ENCODE data around the gene IRF2BP2.
A peak's percentile ranks its signal among the peaks of the same experiment; 100 is the strongest.
"Not testable (repeated sequence)": the region's sequence is repeated elsewhere in the genome, so short reads cannot be mapped to it uniquely, and the experiment has no call there.

IRF2BP2 gene

GRCh38 chr1:234600418-234601281 lies 9.3 kb downstream of the IRF2BP2 start:
- DNase-seq (ENCODE audit: low read depth) = no peak

GRCh38 chr1:234599617-234600417 lies 10.2 kb downstream of the IRF2BP2 start:
- peak; percentile 58 for DNase-seq (ENCODE audit: low read depth)

- DNase-seq (ENCODE audit: low read depth) = no peak
These were observed 10.9 kb downstream of the IRF2BP2 start for GRCh38 chr1:234598974-234599616.

GRCh38 chr1:234597894-234598293 lies 12.1 kb downstream of the IRF2BP2 start:
- DNase-seq (ENCODE audit: low read depth) = peak; percentile 39

DNA sequence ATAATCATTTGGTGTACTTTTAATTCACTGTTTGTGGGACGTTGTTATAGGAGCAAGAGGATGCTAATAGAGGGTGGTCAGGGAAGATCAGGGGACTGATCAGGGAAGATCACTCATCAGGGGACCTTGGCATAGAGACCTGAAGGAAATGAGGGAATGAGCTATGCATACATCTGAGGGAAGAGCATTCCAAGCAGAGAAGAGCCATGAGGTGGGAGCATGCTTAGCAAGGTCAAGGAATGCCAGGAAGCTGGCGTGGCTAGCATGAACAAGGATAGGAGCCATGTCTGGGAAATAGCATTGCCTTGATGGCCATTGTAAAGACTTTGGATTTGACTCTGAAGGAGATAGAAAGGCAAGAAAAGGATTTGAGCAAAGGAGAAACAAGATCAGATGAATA lies 14.1 kb downstream of the IRF2BP2 start:
- DNase-seq (ENCODE audit: low read depth) = no peak

DNA sequence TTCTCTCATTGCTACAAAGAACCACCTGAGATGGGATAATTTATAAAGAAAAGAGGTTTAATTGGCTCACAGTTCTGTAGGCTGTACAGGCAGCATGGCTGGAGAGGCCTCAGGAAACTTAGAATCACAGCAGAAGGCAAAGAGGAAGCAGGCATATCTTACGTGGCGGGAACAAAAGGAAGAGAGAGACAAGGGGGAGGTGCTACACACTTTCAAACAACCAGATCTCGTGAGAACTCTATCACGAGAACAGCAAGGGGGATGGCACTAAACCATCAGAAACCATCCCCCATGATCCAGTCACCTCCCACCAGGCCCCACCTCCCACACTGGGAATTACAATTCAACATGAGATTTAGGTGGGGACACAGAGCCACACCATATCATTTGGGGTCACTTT lies 15.4 kb downstream of the IRF2BP2 start:
- DNase-seq (ENCODE audit: low read depth) = not testable (repeated sequence)

DNA sequence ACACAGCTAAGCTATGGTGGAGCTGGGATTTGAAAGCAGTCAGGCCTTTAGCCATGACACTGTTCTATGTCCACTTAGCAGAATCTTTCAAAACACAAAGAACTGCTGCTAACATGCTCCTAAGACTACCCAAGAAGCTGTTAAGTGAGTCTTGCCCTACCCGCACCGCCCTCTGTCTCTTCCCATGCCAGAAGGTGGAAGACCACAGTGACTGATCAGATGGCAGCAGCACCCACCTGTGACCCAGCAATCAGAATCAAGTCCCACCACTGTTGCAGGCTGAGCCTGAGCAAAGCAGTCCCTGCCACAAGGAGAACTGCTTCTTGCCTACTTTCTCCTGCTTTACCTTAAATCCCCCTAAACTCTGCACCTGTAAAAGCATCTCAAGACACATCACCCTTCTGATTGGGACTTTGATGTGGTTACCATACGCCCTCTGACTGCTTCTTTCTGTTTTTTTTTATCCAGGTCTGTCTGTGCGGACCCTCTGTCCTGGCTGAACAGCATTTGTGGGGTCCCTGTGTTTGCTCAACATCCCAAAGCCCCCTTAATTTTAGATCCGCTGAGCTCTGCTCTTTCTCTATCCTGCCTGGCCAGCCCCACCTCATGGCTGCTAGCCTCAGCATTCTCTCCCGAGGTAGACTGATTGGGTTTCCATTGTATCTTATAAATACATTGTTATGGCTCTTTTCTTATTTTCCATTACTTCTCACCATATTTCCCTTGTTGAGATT lies 16.0 kb downstream of the IRF2BP2 start:
- no peak for DNase-seq (ENCODE audit: low read depth)

- DNase-seq (ENCODE audit: low read depth) = no peak
These were observed 16.9 kb downstream of the IRF2BP2 start for GRCh38 chr1:234593109-234593508.

GRCh38 chr1:234592240-234592639 lies 17.7 kb downstream of the IRF2BP2 start:
- DNase-seq (ENCODE audit: low read depth) = no peak

- DNase-seq (ENCODE audit: low read depth) = no peak
These were observed 18.8 kb downstream of the IRF2BP2 start for GRCh38 chr1:234591131-234591530.

GRCh38 chr1:234589854-234590620 lies 19.9 kb downstream of the IRF2BP2 start:
- no peak for DNase-seq (ENCODE audit: low read depth)

DNA sequence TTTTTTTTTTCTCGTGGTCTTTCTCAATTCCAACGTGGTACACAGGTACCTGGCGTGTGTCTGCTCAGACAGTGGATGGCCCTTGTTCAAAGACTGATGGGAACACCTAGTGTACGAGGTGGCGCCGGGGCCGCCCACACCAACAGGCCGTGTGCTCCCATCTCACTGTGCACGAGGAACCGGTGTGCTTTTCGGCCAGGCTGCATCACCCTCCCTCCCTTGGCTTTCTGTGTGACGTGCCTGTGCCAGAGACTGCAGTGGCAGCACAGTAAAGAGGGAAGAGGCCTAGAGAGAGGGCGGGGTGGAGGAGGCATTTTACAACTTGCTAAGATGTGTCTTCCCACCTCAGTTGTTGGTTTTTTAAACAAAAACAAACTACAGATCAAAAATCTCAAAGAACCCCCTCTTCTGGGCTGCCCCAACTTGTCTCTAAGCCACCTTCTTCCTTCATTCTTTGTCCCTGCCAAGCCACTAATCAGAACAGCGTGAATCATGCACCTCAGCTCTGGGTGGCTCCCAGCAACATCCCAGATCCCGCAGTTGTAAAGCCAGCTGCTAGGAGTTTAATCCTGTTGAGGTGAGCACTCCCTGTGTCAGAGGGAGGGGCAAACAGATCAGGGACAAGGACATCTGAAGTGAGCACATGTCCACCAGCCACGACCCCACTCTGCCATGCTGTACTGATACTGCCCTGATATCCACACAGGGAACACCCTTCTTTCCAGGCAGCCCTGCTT lies 20.7 kb downstream of the IRF2BP2 start:
- DNase-seq (ENCODE audit: low read depth) = no peak

GRCh38 chr1:234588386-234588785 lies 21.6 kb downstream of the IRF2BP2 start:
- DNase-seq (ENCODE audit: low read depth) = no peak

- no peak for DNase-seq (ENCODE audit: low read depth)
These were observed 23.0 kb downstream of the IRF2BP2 start for GRCh38 chr1:234586892-234587485.

GRCh38 chr1:234586304-234586703 lies 23.7 kb downstream of the IRF2BP2 start:
- DNase-seq (ENCODE audit: low read depth) = no peak

GRCh38 chr1:234585330-234586055 lies 24.5 kb downstream of the IRF2BP2 start:
- no peak for DNase-seq (ENCODE audit: low read depth)

DNA sequence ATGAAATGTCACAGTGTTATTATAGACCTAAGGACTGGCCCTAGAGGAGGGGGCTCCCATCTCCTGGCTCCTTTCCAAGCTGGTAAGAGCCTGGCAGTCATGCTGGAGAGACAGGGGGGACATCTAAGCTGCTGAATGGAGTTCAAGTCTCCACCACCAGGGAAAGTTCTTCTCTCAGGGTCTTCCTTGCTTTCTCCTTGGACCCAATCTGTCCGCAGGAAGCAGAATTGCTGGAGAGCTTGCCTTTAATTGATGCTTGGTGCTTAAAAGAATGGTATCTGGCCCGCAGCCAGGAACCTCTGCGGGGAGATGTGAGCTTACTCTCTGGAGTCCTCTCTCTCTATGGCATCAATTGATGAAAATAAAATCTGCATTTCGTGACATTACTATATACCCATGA lies 25.1 kb downstream of the IRF2BP2 start:
- no peak for DNase-seq (ENCODE audit: low read depth)

DNA sequence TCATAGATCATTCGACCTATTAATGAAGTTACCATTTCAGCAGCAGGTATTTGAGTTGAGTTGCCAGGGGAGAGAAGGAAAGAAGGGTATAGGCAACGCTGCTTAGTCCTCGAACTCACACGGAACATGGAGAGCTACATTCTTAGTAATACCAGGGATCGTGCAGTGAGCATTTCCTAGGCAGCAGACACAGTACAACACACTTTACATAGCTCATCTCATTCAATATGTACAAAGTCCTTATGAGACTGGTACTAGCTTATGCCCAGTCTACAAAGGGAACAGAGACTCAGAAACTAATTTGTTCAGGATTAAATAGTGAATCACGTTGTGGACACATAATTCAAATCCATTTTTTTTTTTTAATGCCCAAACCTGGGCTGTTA lies 25.6 kb downstream of the IRF2BP2 start:
- DNase-seq (ENCODE audit: low read depth) = no peak

DNA sequence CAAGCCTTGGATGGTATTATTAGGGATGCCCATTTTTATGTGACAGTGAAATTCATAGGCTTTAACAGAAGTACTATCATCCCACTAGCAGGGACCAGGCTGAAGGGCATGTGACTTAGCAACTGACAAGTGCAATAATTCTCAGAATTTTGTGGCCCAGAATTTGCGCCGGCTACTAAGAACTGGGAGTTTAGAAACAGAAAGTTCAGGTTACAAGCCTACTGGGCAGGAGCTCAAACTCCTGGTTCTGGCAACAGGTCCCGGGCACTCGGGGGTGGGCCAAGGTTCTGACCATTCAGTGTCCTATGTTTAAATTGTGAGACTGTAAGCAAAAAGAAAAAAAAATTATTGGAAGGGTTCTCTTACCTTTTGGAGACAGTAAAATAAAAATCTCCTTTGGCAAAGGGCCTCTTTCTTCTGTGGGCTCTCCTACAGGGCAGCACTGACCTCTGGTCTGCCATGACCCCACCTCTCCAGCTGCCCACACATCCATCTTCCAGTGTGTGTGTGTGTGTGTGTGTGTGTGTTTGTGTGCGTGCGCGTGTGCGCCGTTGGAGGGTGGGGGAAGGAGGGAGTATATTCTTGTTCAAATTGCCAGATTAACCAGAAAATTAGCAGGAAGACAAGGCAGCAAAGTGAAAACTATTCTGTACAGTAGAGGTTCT lies 26.1 kb downstream of the IRF2BP2 start:
- DNase-seq (ENCODE audit: low read depth) = no peak
